Ascending aorta (tissue), 2 donors: ENCODE measurements around the gene DPYD. TPM values are rescaled to one million over a fixed set of nuclear protein-coding genes. Genes with fewer than 3 reads are reported as not detected.

ENCODE experiments used
- DNase-seq, 2 donors: peaks; one replicate each; pipeline ENCODE4 v3.0.0-alpha.2; 2019; ENCODE audit warnings: low spot score in 2 of 2
- H3K27ac ChIP-seq, 2 donors: fragments of 200-600 bp; sonication (generic); one replicate each; pipeline ENCODE4 v1.5.1; 2016 to 2017; ENCODE audit warnings: mild to moderate bottlenecking in 1 of 2
- H3K27me3 ChIP-seq: fragments of 200-600 bp; sonication (generic); one replicate; pipeline ENCODE4 v1.5.1; 2017
- H3K36me3 ChIP-seq, 2 donors: fragments of 200-600 bp; sonication (generic); one replicate each; pipeline ENCODE4 v1.5.1; 2016
- H3K4me1 ChIP-seq, 2 donors: fragments of 200-600 bp; sonication (generic); one replicate each; pipeline ENCODE4 v1.5.1; 2016 to 2017; ENCODE audit warnings: mild to moderate bottlenecking in 1 of 2
- H3K4me3 ChIP-seq, 2 donors: fragments of 200-600 bp; sonication (generic); one replicate each; pipeline ENCODE4 v1.5.1; 2016 to 2017; ENCODE audit warnings: mild to moderate bottlenecking in 1 of 2
- H3K9me3 ChIP-seq, 2 donors: fragments of 200-600 bp; sonication (generic); one replicate each; pipeline ENCODE4 v1.5.1; 2016
- intact Hi-C: fragments of 100-400 bp; cut with DNase I; formaldehyde crosslinking; loops from one replicate; pipeline ENCODE4 v1.15.1; 2023
- total RNA-seq: library from RNA; depleted of rRNA; stranded (reverse); fragments of >200 nt; gene quantifications from one replicate; pipeline ENCODE4 v1.1.0, GENCODE V29; 2016
- TF ChIP-seq, protein P1 (sequence below), 3 experiments: fragments of 200-600 bp in 2 of 3; fragments of 450-650 bp in 1 of 3; sonication (generic) in 2 of 3; IDR thresholded peaks; one replicate each; pipeline ENCODE4 v1.5.1; 2016 to 2019; ENCODE audit warnings: antibody characterized with exemption in 3 of 3, mild to moderate bottlenecking in 1 of 3, moderate library complexity in 1 of 3

The DPYD gene
- total RNA-seq, 1 donor from 2014 or later = 22.9 TPM

DNA sequence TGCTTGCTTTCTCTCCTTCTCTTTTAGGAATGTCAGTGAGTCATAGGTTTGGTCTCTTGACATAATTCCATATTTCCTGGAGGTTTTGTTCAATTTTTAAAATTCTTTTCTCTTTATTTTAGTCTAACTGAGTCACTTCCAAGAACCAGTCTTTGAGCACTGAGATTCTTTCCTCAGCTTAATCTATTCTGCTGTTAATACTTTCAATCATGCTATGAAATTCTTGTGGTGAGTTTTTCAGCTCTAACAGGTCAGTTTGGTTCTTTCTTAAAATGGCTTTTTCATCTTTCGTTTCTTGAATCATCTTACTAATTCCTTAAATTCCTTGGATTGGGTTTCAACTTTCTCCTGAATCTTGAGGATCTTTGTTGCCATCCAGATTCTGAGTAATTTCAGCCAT is 878.3 kb downstream of the DPYD start:
- Histone ChIP-seq H3K36me3 (no peaks in the 10 kb centered on the region), H3K4me1 (no peaks in the 10 kb centered on the region), H3K27me3 (no peaks in the 10 kb centered on the region), H3K27ac (no peak overlapping the region), H3K4me3 (no peak overlapping the region), H3K9me3 (peaks cover 0 to 8% of the 10 kb centered on the region in 2 donors)
- TF ChIP-seq, protein P1, sequence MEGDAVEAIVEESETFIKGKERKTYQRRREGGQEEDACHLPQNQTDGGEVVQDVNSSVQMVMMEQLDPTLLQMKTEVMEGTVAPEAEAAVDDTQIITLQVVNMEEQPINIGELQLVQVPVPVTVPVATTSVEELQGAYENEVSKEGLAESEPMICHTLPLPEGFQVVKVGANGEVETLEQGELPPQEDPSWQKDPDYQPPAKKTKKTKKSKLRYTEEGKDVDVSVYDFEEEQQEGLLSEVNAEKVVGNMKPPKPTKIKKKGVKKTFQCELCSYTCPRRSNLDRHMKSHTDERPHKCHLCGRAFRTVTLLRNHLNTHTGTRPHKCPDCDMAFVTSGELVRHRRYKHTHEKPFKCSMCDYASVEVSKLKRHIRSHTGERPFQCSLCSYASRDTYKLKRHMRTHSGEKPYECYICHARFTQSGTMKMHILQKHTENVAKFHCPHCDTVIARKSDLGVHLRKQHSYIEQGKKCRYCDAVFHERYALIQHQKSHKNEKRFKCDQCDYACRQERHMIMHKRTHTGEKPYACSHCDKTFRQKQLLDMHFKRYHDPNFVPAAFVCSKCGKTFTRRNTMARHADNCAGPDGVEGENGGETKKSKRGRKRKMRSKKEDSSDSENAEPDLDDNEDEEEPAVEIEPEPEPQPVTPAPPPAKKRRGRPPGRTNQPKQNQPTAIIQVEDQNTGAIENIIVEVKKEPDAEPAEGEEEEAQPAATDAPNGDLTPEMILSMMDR (IDR thresholded peaks at IDR 0.05) = no peak
- DNase-seq = no peak
- intact Hi-C loops = no loop called here

DNA sequence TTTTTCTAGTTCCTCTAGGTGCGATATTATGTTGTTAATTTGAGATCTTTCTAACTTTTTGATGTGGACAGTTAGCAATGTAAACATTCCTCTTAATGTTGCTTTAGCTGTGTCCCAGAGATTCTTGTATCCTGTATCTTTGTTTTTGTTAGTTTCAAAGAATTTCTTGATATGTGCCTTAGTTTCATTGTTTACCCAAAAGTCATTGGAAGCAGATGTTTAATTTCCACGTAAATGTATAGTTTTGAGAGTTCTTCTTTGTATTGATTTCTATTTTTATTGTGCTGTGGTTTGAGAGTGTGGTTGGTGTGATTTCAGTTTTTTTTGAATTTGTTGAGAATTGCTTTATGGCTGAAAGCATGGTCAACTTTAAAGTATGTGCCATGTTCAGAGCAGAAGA is 879.8 kb downstream of the DPYD start:
- intact Hi-C loops = no loop called here
- TF ChIP-seq, protein P1 (IDR thresholded peaks at IDR 0.05) = no peak

DNA sequence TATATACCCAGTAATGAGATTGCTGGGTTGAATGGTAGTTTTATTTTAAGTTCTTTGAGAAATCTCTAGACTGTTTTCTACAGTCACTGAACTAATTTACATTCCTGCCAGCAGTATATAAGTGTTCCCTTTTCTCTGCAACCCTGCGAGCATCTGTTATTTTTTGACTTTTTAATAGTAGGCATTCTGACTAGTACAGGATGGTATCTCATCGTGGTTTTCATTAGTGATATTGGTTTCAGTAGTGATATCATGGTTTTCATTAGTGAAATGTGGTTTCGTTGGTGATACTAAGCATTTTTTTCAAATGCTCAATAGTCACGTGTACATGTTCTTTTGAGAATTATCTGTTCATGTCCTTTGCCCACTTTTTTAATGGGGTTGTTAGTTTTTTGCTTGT is 882.4 kb downstream of the DPYD start:
- Histone ChIP-seq H3K27ac (no peak overlapping the region), H3K27me3 (no peaks in the 10 kb centered on the region), H3K4me1 (no peaks in the 10 kb centered on the region), H3K9me3 (peaks cover 0 to 8% of the 10 kb centered on the region in 2 donors), H3K36me3 (no peaks in the 10 kb centered on the region), H3K4me3 (no peak overlapping the region)
- no peak for DNase-seq
- TF ChIP-seq, protein P1 (IDR thresholded peaks at IDR 0.05) = no peak
- intact Hi-C loops = no loop called here

More for the DNA sequence above, 879.8 kb downstream of the DPYD start:
- DNase-seq = no peak
- H3K27me3 ChIP-seq = no peaks in the 10 kb centered on the region
- peaks cover 0 to 8% of the 10 kb centered on the region in 2 donors for H3K9me3 ChIP-seq
- H3K4me3 ChIP-seq = no peak overlapping the region
- no peaks in the 10 kb centered on the region for H3K36me3 ChIP-seq
- H3K27ac ChIP-seq = no peak overlapping the region
- no peaks in the 10 kb centered on the region for H3K4me1 ChIP-seq

DNA sequence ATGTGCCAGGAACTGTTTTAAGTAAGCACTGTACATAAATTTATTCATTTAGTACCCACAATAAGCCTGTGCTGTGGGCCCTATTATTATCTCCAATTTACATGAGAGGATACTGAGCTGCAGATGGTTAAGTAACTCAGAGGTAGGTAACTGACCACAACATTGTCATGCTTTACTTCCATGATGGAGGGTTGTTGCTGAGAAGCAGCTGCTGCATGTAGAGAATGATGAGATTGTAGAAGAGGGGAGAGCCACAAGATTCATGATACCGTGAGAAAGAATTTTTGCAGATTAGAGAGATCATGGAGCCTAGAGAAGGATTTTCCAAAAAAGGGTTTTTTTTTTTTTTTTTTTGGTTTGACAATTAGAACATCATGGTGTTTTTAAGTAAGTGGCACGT is 886.2 kb downstream of the DPYD start:
- Histone ChIP-seq H3K27me3 (no peaks in the 10 kb centered on the region), H3K4me1 (no peaks in the 10 kb centered on the region), H3K9me3 (no peaks in the 10 kb centered on the region), H3K4me3 (no peak overlapping the region), H3K36me3 (no peaks in the 10 kb centered on the region), H3K27ac (no peak overlapping the region)
- TF ChIP-seq, protein P1 (IDR thresholded peaks at IDR 0.05) = no peak
- intact Hi-C loops = no loop called here
- no peak for DNase-seq

DNA sequence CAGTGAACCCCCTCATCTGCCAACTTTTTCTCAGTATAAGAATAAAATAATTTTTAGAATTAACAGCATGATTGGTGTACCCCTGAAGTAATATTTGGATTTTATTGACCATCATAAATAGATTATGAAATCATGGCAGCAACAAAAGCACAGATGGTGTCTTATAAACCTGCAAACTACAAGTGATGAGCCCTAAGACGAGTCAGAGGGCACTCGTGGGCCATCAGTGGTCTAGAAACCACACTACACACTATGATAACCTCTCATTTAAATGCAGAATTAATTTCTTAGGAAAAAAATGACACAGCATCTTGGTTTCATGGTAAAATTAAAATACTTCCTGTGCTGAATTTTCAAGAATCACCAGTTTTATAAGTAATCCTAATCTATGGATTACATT is 886.9 kb downstream of the DPYD start:
- no peaks in the 10 kb centered on the region for H3K27me3 ChIP-seq
- H3K27ac ChIP-seq = no peak overlapping the region
- no peak overlapping the region for H3K4me3 ChIP-seq
- no peaks in the 10 kb centered on the region for H3K9me3 ChIP-seq
- H3K4me1 ChIP-seq = no peaks in the 10 kb centered on the region
- TF ChIP-seq, protein P1 (IDR thresholded peaks at IDR 0.05) = no peak
- intact Hi-C loops = no loop called here
- H3K36me3 ChIP-seq = no peaks in the 10 kb centered on the region
- DNase-seq = no peak
